ENCODE measurements around the gene GLO1. TPM values are rescaled to one million over a fixed set of nuclear protein-coding genes. Genes with fewer than 3 reads are reported as not detected.

Gene GLO1
- total RNA-seq, 4 donors from 2014 or later: 43.5 to 124 (median 80.7) TPM

DNA sequence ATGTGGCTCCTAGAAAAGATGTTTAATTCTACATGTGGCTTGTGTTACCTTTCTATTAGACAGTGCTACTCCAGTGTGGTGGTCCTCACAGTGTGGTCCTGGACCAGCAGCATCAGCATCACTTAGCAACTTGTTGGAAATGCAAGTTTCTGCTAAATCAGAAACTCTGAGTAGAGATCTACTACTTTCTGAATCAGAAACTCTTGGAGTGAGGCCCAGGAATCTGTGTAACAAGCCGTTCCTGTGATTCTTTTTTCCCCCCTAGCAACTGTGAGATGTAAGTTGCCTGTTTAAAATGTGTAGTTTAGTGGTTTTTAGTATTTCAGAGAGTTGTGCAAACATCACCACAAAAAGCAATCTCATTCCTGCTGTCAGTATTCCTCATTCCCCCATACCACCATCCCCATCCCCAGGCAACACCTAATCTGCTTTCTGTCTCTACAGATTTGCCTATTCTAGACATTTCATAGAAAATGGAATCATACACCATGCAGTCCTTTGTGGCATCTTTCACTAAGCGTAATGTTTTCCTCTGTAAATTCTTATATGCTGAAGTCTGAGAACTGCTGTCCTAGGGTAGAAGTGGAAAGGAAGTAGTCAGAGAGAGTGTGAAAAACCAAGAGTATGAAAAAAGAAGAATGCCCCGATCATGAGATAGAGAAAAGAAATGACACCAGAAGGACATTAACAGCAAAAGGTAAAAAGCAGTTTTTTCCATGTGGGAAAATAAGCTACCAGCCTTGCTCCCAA lies 44.4 kb downstream of the GLO1 start:
- Histone ChIP-seq H3K4me3 (no peak overlapping the region), H3K9me3 (no peaks in the 10 kb centered on the region), H3K27me3 (no peaks in the 10 kb centered on the region), H3K36me3 (no peaks in the 10 kb centered on the region), H3K27ac (no peak overlapping the region), H3K4me1 (no peaks in the 10 kb centered on the region)
- no peak for DNase-seq (ENCODE audit: low spot score in 2 of 2)
- TF ChIP-seq POLR2A (IDR thresholded peaks at IDR 0.05) (no peak), EP300 (IDR thresholded peaks at IDR 0.05) (no peak), POLR2AphosphoS5 (IDR thresholded peaks at IDR 0.05) (no peak)
- TF ChIP-seq, protein P1, sequence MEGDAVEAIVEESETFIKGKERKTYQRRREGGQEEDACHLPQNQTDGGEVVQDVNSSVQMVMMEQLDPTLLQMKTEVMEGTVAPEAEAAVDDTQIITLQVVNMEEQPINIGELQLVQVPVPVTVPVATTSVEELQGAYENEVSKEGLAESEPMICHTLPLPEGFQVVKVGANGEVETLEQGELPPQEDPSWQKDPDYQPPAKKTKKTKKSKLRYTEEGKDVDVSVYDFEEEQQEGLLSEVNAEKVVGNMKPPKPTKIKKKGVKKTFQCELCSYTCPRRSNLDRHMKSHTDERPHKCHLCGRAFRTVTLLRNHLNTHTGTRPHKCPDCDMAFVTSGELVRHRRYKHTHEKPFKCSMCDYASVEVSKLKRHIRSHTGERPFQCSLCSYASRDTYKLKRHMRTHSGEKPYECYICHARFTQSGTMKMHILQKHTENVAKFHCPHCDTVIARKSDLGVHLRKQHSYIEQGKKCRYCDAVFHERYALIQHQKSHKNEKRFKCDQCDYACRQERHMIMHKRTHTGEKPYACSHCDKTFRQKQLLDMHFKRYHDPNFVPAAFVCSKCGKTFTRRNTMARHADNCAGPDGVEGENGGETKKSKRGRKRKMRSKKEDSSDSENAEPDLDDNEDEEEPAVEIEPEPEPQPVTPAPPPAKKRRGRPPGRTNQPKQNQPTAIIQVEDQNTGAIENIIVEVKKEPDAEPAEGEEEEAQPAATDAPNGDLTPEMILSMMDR (IDR thresholded peaks at IDR 0.05): no peak
- WGBS: 92% methylated on average over 3 of the region's 3 CpGs

DNA sequence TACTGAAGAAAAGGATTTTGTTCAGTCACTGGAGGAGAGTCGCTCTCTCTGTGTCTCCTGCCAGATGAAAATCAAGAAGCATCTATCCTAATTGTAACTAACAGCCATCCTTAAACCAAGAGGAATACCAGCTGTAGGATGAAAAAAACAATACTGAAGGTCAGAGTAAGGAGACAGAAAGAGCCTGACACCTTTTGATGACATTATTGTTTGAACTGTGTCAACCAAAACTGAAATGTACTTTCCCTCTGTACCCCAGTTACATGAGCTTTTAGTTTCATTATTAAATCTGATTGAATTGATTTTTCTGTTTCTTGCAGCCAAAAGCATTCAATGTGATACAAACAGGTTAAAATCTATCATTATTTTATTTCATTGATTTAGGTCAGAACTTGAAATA lies 46.0 kb downstream of the GLO1 start:
- no peaks in the 10 kb centered on the region for H3K36me3 ChIP-seq
- H3K27ac ChIP-seq: no peak overlapping the region
- H3K4me3 ChIP-seq: no peak overlapping the region
- 100% methylated on average over 1 of the region's 1 CpG for WGBS
- H3K9me3 ChIP-seq: no peaks in the 10 kb centered on the region
- H3K27me3 ChIP-seq: no peaks in the 10 kb centered on the region
- no peaks in the 10 kb centered on the region for H3K4me1 ChIP-seq
- TF ChIP-seq EP300 (IDR thresholded peaks at IDR 0.05) (no peak), POLR2AphosphoS5 (IDR thresholded peaks at IDR 0.05) (no peak), POLR2A (IDR thresholded peaks at IDR 0.05) (no peak)
- TF ChIP-seq, protein P1 (IDR thresholded peaks at IDR 0.05): no peak
- no peak for DNase-seq (ENCODE audit: low spot score in 2 of 2)

DNA sequence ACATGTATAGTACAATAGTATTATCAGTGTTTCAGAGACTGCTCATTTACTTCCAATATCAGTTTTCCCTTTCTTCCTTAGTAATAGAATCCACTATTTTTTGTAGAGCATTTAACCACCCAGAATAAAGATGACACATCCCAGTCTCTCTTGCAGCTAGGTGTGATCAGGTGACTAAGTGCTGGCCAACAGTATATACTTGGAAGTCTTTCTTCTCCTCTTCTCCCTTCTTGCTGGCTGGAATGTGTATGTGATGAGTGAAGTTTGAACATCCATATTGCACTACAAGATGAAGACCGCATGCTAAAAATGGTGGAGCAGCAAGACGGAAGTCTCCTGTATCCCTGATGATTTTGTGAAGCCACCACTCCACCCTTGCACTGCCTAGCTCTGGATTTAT lies 48.7 kb downstream of the GLO1 start:
- Histone ChIP-seq H3K4me1 (no peaks in the 10 kb centered on the region), H3K36me3 (no peaks in the 10 kb centered on the region), H3K27ac (no peak overlapping the region), H3K4me3 (no peak overlapping the region), H3K9me3 (no peaks in the 10 kb centered on the region), H3K27me3 (no peaks in the 10 kb centered on the region)
- TF ChIP-seq POLR2AphosphoS5 (IDR thresholded peaks at IDR 0.05) (no peak), EP300 (IDR thresholded peaks at IDR 0.05) (no peak), POLR2A (IDR thresholded peaks at IDR 0.05) (no peak)
- TF ChIP-seq, protein P1 (IDR thresholded peaks at IDR 0.05): no peak
- 90% methylated on average over 2 of the region's 2 CpGs for WGBS
- DNase-seq (ENCODE audit: low spot score in 2 of 2): no peak

DNA sequence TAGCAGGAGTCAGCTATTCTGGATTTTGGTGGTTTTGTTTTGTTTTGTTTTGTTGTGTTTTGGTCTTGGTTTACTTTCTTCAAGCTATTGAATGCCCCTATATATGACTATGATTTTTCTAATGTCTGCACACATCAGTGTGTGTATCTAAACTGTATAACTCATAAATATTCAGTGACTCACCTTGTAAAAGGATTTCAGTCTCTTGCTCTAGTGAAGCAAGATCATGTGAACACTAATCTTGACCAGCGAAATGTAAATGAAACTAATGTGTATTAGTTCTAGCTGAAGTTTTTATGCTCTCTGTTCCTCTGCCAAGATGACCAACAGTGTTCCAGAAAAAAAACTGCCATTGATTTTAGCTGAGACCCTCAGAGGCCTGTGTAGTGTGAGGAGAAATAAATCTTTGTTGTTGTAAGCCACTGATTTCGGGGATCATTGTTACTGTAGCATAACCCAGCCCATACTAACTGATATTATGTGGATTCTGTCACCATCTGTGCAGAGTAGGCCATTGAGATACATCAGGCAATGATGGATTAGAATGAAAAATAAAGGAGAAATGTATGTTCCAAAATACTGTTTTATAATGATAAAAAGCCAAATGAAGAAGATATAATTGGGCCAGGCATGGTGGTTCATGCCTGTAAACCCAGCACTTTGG lies 51.7 kb downstream of the GLO1 start:
- Histone ChIP-seq H3K4me3 (no peak overlapping the region), H3K36me3 (no peaks in the 10 kb centered on the region), H3K27me3 (no peaks in the 10 kb centered on the region), H3K27ac (no peak overlapping the region), H3K4me1 (no peaks in the 10 kb centered on the region), H3K9me3 (no peaks in the 10 kb centered on the region)
- 98% methylated on average over 2 of the region's 2 CpGs for WGBS
- TF ChIP-seq POLR2AphosphoS5 (IDR thresholded peaks at IDR 0.05) (no peak), EP300 (IDR thresholded peaks at IDR 0.05) (no peak), POLR2A (IDR thresholded peaks at IDR 0.05) (no peak)
- TF ChIP-seq, protein P1 (IDR thresholded peaks at IDR 0.05): no peak
- no peak for DNase-seq (ENCODE audit: low spot score in 2 of 2)

DNA sequence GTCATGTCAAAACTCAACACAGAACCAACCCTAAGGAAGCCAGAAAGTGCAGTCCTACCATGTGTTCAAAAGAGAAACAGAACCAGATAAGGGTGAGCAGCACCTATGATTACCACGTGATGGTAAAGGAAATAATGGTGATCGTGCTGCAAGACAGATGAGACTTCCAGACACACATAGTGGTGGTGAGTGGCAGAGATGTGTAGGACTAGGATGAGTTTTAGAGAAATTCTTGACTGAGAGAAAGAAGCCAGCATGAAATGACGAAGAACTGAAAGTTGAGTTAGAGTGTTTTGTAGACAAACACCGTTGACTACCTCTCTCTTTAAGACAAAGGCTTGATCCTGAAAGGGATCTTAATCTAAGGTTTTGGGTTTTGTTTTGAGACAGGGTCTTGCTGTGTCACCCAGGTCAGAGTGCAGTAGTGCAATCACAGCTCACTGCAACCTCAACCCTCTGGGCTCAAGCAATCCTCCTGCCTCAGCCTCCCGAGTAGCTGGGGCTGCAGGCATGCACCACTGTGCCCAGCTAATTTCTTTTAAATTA lies 52.7 kb downstream of the GLO1 start:
- TF ChIP-seq POLR2AphosphoS5 (IDR thresholded peaks at IDR 0.05): no peak
- TF ChIP-seq, protein P1 (IDR thresholded peaks at IDR 0.05): no peak
- TF ChIP-seq POLR2A (IDR thresholded peaks at IDR 0.05): no peak
- TF ChIP-seq EP300 (IDR thresholded peaks at IDR 0.05): no peak
- Histone ChIP-seq H3K36me3 (no peaks in the 10 kb centered on the region), H3K4me1 (no peaks in the 10 kb centered on the region), H3K4me3 (no peak overlapping the region), H3K9me3 (no peaks in the 10 kb centered on the region), H3K27me3 (no peaks in the 10 kb centered on the region), H3K27ac (no peak overlapping the region)
- 86% methylated on average over 5 of the region's 5 CpGs for WGBS
- DNase-seq (ENCODE audit: low spot score in 2 of 2): no peak
